Stimulated activated CD8-positive, alpha-beta memory T cell treated with anti-CD3 and anti-CD28 coated beads, Interleukin-4, amount 100 ng/mL, for 4 hours (primary cell): ENCODE results near the gene SLCO2A1.

Source experiments
- DNase-seq, 2 donors: peaks; one replicate each; pipeline ENCODE4 v3.0.0-alpha.2; 2020; ENCODE audit warnings: low read depth in 2 of 2, low spot score in 1 of 2

The SLCO2A1 gene

GRCh38 chr3:133934996-133935842 lies 94.5 kb downstream of the SLCO2A1 start:
- DNase-seq: no peak

- DNase-seq: no peak
Measured at GRCh38 chr3:133934073-133934970, 95.4 kb downstream of the SLCO2A1 start.

GRCh38 chr3:133933097-133934024 lies 96.4 kb downstream of the SLCO2A1 start:
- no peak for DNase-seq

- DNase-seq: no peak
Measured at GRCh38 chr3:133932009-133932408, 97.7 kb downstream of the SLCO2A1 start.

GRCh38 chr3:133931084-133931483 lies 98.6 kb downstream of the SLCO2A1 start:
- no peak for DNase-seq

GRCh38 chr3:133930341-133930933 lies 99.3 kb downstream of the SLCO2A1 start:
- no peak for DNase-seq

GRCh38 chr3:133928903-133929607 lies 100.7 kb downstream of the SLCO2A1 start:
- DNase-seq: no peak

- no peak for DNase-seq
Measured at GRCh38 chr3:133928136-133928893, 101.4 kb downstream of the SLCO2A1 start.

GRCh38 chr3:133927540-133928066 lies 102.1 kb downstream of the SLCO2A1 start:
- DNase-seq: peak; percentile 54 to 57

GRCh38 chr3:133926736-133927539 lies 102.8 kb downstream of the SLCO2A1 start:
- DNase-seq: no peak

GRCh38 chr3:133925960-133926735 lies 103.6 kb downstream of the SLCO2A1 start:
- no peak for DNase-seq

- no peak for DNase-seq
Measured at GRCh38 chr3:133924041-133924440, 105.7 kb downstream of the SLCO2A1 start.

- DNase-seq: no peak
Measured at GRCh38 chr3:133921592-133921991, 108.1 kb downstream of the SLCO2A1 start.

GRCh38 chr3:133917144-133917543 lies 112.6 kb downstream of the SLCO2A1 start:
- DNase-seq: no peak

GRCh38 chr3:133915685-133916658 lies 113.8 kb downstream of the SLCO2A1 start:
- no peak for DNase-seq
